B cell (primary cell): ENCODE measurements around the gene MT1A. TPM values are rescaled to one million over a fixed set of nuclear protein-coding genes. Genes with fewer than 3 reads are reported as not detected.
"Not testable (repeated sequence)": the region's sequence is repeated elsewhere in the genome, so short reads cannot be mapped to it uniquely, and the experiment has no call there.

Experiments
- ATAC-seq: fragments of 200-7000 bp; cut with Tn5 transposase; one replicate; pipeline ENCODE4 v1.10.0; 2021; ENCODE audit warnings: low read depth, mild to moderate bottlenecking, moderate number of reproducible peaks, moderate library complexity
- CTCF ChIA-PET: fragments of 350-600 bp; sonication (Branson Sonifier 250); formaldehyde crosslinking; loops from one replicate; lab custom pipeline; 2021; ENCODE audit warnings: antibody characterized with exemption, inconsistent platforms; lab: Charles Lee
- POLR2A ChIA-PET: fragments of 350-600 bp; sonication (Branson Sonifier 250); formaldehyde crosslinking; loops from one replicate; lab custom pipeline; 2021; ENCODE audit warnings: antibody characterized with exemption; lab: Charles Lee
- DNase-seq: peaks from one replicate; pipeline ENCODE4 v3.0.0; 2013
- H2AFZ ChIP-seq: 2 replicates; pipeline ENCODE4 v1.6.1; 2012; ENCODE audit warnings: mild to moderate bottlenecking, low read depth, low read length; ENCODE audit not compliant: insufficient read depth, poor library complexity, severe bottlenecking
- H3K27ac ChIP-seq, 2 donors: 1 replicate in 1 of 2; 2 replicates in 1 of 2; pipeline ENCODE4 v1.5.1; 2012 to 2013; ENCODE audit warnings: low read length in 2 of 2, mild to moderate bottlenecking in 2 of 2, moderate library complexity in 1 of 2
- H3K27me3 ChIP-seq, 4 experiments: fragments of 200-600 bp in 1 of 4; sonication (generic) in 1 of 4; replicated peaks in 1 of 4; 1 replicate in 2 of 4; 2 replicates in 2 of 4; pipeline versions ENCODE4 v1.6.1 to v1.7.0; 2013 to 2016; ENCODE audit warnings: low read length in 3 of 4, mild to moderate bottlenecking in 2 of 4, mixed read lengths in 1 of 4, moderate library complexity in 1 of 4; ENCODE audit not compliant: insufficient read depth in 4 of 4, control insufficient read depth in 3 of 4; ENCODE audit errors: control extremely low read depth in 1 of 4
- H3K36me3 ChIP-seq, 2 experiments: replicated peaks in 1 of 2; 1 replicate in 1 of 2; 2 replicates in 1 of 2; pipeline versions ENCODE4 v1.6.1 to v1.7.1; 2013; ENCODE audit warnings: low read length in 1 of 2; ENCODE audit not compliant: insufficient read depth in 2 of 2, control insufficient read depth in 1 of 2; ENCODE audit errors: control extremely low read depth in 1 of 2, extremely low read depth in 1 of 2
- H3K4me1 ChIP-seq, 2 donors: fragments of 200-600 bp in 1 of 2; sonication (generic) in 1 of 2; 1 replicate in 1 of 2; 2 replicates in 1 of 2; pipeline versions ENCODE4 v1.5.1 to v1.6.1; 2013 to 2017; ENCODE audit warnings: low read length in 2 of 2; ENCODE audit not compliant: control insufficient read depth in 2 of 2, insufficient read depth in 2 of 2
- H3K4me2 ChIP-seq: replicated peaks from 2 replicates; pipeline ENCODE3; 2012; ENCODE audit warnings: mild to moderate bottlenecking, low read depth, low read length; ENCODE audit not compliant: poor library complexity, severe bottlenecking
- H3K4me3 ChIP-seq, 5 experiments: fragments of 200-600 bp in 1 of 5; sonication (generic) in 1 of 5; 1 replicate in 3 of 5; 2 replicates in 2 of 5; pipeline versions ENCODE4 v1.5.1 to v1.7.0; 2011 to 2016; ENCODE audit warnings: low read length in 4 of 5, mild to moderate bottlenecking in 4 of 5, low read depth in 2 of 5, control low read depth in 1 of 5, moderate library complexity in 1 of 5; ENCODE audit not compliant: insufficient read depth in 1 of 5; ENCODE audit errors: control extremely low read depth in 1 of 5, extremely low read depth in 1 of 5
- H3K79me2 ChIP-seq: fragments of 200-600 bp; sonication (generic); one replicate; pipeline ENCODE4 v1.6.0; 2016; ENCODE audit warnings: low read length; ENCODE audit not compliant: control insufficient read depth, insufficient read depth
- H3K9ac ChIP-seq: fragments of 200-600 bp; sonication (generic); 2 replicates; pipeline ENCODE4 v1.6.1; 2017; ENCODE audit warnings: mild to moderate bottlenecking, low read length, moderate library complexity
- H3K9me3 ChIP-seq, 3 donors: one replicate each; pipeline versions ENCODE4 v1.6.1 to v1.7.1; 2013; ENCODE audit warnings: low read length in 2 of 3; ENCODE audit not compliant: control insufficient read depth in 2 of 3, insufficient read depth in 1 of 3; ENCODE audit errors: control extremely low read depth in 1 of 3
- H4K20me1 ChIP-seq: 2 replicates; pipeline ENCODE4 v1.6.0; 2012; ENCODE audit warnings: mild to moderate bottlenecking, low read length; ENCODE audit not compliant: insufficient read depth, control insufficient read depth, poor library complexity, severe bottlenecking
- H3K27ac Mint-ChIP-seq: one replicate; pipeline ENCODE4 v1.8.0; 2021; ENCODE audit warnings: mixed read lengths
- H3K27me3 Mint-ChIP-seq: one replicate; pipeline ENCODE4 v1.8.0; 2021; ENCODE audit warnings: mixed read lengths
- H3K4me1 Mint-ChIP-seq: one replicate; pipeline ENCODE4 v1.8.0; 2021; ENCODE audit warnings: mixed read lengths
- H3K4me3 Mint-ChIP-seq: one replicate; pipeline ENCODE4 v1.8.0; 2021; ENCODE audit warnings: mixed read lengths
- H3K9me3 Mint-ChIP-seq: one replicate; pipeline ENCODE4 v1.8.0; 2022; ENCODE audit warnings: mixed read lengths; ENCODE audit not compliant: insufficient read depth
- EZH2 ChIP-seq: IDR thresholded peaks from 2 replicates; pipeline ENCODE4 v1.6.1; 2012; ENCODE audit warnings: borderline replicate concordance, low read depth, mild to moderate bottlenecking, moderate library complexity, low read length; ENCODE audit not compliant: insufficient read depth, poor library complexity, severe bottlenecking
- WGBS: methylation state at CpG from one replicate; pipeline ENCODE4 v1.1.5; 2013; ENCODE audit warnings: missing lambda C conversion rate; ENCODE audit not compliant: insufficient coverage; 5-methylcytosine and 5-hydroxymethylcytosine counted together
- intact Hi-C: fragments of 100-400 bp; cut with micrococcal nuclease; formaldehyde crosslinking; loops from one replicate; pipeline ENCODE4 v1.10.0; 2022
- polyA plus RNA-seq: library from polyadenylated mRNA; depleted of rRNA; stranded (reverse); fragments of >200 nt; gene quantifications from 2 replicates; pipeline ENCODE4 v1.2.3, GENCODE V29; 2012
- total RNA-seq, 2 donors: library from RNA; stranded (reverse); fragments of 120-200 nt in 1 of 2; gene quantifications; 1 replicate in 1 of 2; 2 replicates in 1 of 2; pipeline versions ENCODE4 v1.2.3 to v1.2.4, GENCODE V29; 2013 to 2022
- TF ChIP-seq, protein P1 (sequence below): fragments of 200-600 bp; IDR thresholded peaks from one replicate; pipeline ENCODE4 v1.8.0; 2022; ENCODE audit warnings: antibody characterized with exemption, mild to moderate bottlenecking

MT1A gene
- total and polyA plus RNA-seq, 2 donors (not counting 1 experiment from before 2014, with no cell fraction given): not detected

DNA sequence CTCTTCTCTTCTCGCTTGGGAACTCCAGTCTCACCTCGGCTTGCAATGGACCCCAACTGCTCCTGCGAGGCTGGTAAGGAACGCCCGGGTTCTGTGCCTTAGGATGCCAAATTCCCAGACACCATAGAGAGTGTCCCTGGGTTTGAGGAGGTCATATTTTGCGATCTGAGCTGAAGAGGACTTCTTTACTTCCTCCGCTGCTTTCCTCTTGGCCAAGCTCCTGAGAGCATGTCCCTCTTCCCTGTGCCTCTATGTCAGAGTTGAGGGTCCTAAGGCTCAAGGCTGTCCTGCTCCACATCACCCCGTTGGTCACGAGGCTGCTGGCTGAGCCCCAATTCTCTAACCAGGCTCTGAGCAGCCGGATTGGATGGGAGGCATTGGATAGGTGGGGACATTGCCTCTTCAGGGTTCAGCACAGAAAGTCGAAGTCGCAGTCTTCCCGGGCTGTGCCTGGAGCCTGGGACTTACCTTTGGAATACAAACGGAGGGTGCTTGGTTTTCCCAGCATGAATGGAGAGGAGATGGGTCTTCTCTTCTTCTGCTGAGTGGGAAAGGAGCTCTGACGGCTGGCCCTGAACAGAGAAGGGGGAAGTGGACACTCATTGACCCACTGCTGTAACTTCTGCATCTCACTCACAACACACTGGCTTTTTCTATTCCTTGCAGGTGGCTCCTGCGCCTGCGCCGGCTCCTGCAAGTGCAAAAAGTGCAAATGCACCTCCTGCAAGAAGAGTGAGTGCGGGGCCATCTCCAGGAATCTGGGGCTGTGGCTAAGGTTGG is 31.6 kb downstream of the MT1A start:
- Histone ChIP-seq H3K4me1 (peaks cover 6 to 7% of the 10 kb centered on the region in 2 donors), H3K9me3 (peaks cover 0 to 3% (median 0%) of the 10 kb centered on the region in 3 donors), H4K20me1 (no peaks in the 10 kb centered on the region), H3K9ac (no peak overlapping the region), H3K4me2 (no peak overlapping the region), H3K4me3 (no peak overlapping the region), H3K36me3 (no peaks in the 10 kb centered on the region), H2AFZ (no peak overlapping the region), H3K27me3 (peaks cover 0 to 68% (median 30%) of the 10 kb centered on the region in 4 experiments), H3K27ac (no peak overlapping the region), H3K79me2 (no peaks in the 10 kb centered on the region)
- intact Hi-C loops: no loop called here
- Mint-ChIP-seq H3K27me3 (peaks cover 85% of the 10 kb centered on the region), H3K9me3 (no peaks in the 10 kb centered on the region), H3K4me1 (peaks cover 9% of the 10 kb centered on the region), H3K27ac (no peak overlapping the region), H3K4me3 (no peak overlapping the region)
- CTCF ChIA-PET: no interaction called here
- TF ChIP-seq EZH2: no peak
- TF ChIP-seq, protein P1, sequence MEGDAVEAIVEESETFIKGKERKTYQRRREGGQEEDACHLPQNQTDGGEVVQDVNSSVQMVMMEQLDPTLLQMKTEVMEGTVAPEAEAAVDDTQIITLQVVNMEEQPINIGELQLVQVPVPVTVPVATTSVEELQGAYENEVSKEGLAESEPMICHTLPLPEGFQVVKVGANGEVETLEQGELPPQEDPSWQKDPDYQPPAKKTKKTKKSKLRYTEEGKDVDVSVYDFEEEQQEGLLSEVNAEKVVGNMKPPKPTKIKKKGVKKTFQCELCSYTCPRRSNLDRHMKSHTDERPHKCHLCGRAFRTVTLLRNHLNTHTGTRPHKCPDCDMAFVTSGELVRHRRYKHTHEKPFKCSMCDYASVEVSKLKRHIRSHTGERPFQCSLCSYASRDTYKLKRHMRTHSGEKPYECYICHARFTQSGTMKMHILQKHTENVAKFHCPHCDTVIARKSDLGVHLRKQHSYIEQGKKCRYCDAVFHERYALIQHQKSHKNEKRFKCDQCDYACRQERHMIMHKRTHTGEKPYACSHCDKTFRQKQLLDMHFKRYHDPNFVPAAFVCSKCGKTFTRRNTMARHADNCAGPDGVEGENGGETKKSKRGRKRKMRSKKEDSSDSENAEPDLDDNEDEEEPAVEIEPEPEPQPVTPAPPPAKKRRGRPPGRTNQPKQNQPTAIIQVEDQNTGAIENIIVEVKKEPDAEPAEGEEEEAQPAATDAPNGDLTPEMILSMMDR: no peak
- POLR2A ChIA-PET: no interaction called here
- DNase-seq (no peak), ATAC-seq (no peak)
- WGBS: 13% methylated on average over 11 of the region's 19 CpGs

DNA sequence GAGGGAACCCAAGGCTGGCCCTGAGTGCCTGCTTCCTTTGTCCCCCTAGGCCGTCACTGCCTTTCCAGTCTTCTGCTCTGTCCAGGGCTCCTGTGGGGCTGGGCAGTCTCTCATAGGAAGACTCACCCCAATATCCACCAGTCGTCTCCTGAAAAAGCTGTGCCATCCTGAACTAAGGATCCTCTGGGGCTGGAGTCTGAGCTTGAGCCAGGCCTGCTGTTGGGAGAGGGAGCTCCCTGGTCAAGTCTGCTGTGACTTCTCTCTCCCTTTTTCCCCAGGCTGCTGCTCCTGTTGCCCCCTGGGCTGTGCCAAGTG is 32.1 kb downstream of the MT1A start:
- ChIA-PET POLR2A (no interaction called here), CTCF (no interaction called here)
- Histone ChIP-seq H2AFZ (no peak overlapping the region), H3K4me2 (no peak overlapping the region), H3K27ac (no peak overlapping the region), H3K4me3 (no peak overlapping the region), H3K36me3 (no peaks in the 10 kb centered on the region), H3K79me2 (no peaks in the 10 kb centered on the region), H3K9ac (no peak overlapping the region), H4K20me1 (no peaks in the 10 kb centered on the region), H3K27me3 (peaks cover 0 to 67% (median 34%) of the 10 kb centered on the region in 4 experiments), H3K9me3 (peaks cover 0 to 3% (median 0%) of the 10 kb centered on the region in 3 donors), H3K4me1 (peaks cover 10% of the 10 kb centered on the region in 2 donors)
- TF ChIP-seq EZH2: no peak
- TF ChIP-seq, protein P1: no peak
- Mint-ChIP-seq H3K9me3 (no peaks in the 10 kb centered on the region), H3K4me1 (peaks cover 12% of the 10 kb centered on the region), H3K27ac (no peak overlapping the region), H3K27me3 (peaks cover 85% of the 10 kb centered on the region), H3K4me3 (no peak overlapping the region)
- ATAC-seq (no peak), DNase-seq (no peak)
- intact Hi-C loops: no loop called here
- WGBS: 56% methylated on average over 1 of the region's 2 CpGs

DNA sequence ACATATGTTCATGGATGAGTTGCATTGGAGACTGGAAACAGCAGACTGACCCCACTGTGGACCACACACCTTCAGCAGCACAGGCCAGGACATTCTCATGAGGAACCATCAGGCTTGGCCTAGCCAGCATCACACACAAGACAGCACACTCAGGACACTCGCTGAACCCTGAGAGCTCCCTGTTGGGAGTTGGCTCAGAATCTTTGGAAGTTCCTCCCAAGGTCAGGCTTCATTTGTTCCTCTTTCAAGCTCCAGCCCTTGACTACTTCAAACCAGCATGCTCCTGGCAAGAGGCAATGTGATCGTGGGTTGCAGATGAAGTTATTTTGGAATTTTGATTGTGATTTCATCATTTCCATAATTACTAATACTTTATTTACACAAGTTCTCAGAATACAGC is 33.2 kb downstream of the MT1A start:
- H3K27ac Mint-ChIP-seq, H3K4me3 ChIP-seq, H2AFZ ChIP-seq, ATAC-seq, DNase-seq, POLR2A ChIA-PET, H3K9me3 ChIP-seq, H3K36me3 ChIP-seq, H3K9ac ChIP-seq, H3K9me3 Mint-ChIP-seq, intact Hi-C loops, H3K27ac ChIP-seq, H3K4me3 Mint-ChIP-seq, H3K4me2 ChIP-seq, H3K79me2 ChIP-seq, H4K20me1 ChIP-seq: not testable (repeated sequence)
- WGBS: 100% methylated on average over 1 of the region's 2 CpGs
- Histone ChIP-seq H3K27me3 (peaks cover 0 to 70% (median 36%) of the 10 kb centered on the region in 4 experiments), H3K4me1 (peaks cover 16 to 17% of the 10 kb centered on the region in 2 donors)
- peaks cover 79% of the 10 kb centered on the region for H3K27me3 Mint-ChIP-seq
- CTCF ChIA-PET: interaction anchor here (2.4 kb wide), 1 partner anchor 30 kb away, joined by 19 read pairs; no protein-coding TSS in a partner anchor
- peaks cover 15% of the 10 kb centered on the region for H3K4me1 Mint-ChIP-seq
